HG03039 (cell line): Measurements from ENCODE around the gene RTN4.
"Not testable (repeated sequence)": the region's sequence is repeated elsewhere in the genome, so short reads cannot be mapped to it uniquely, and the experiment has no call there.

Experiments used
- ATAC-seq: cut with Tn5 transposase; IDR thresholded peaks from one replicate; pipeline ENCODE4 v1.9.1; 2021; ENCODE audit warnings: mild to moderate bottlenecking, moderate library complexity; ENCODE audit not compliant: unreplicated experiment

Gene RTN4, protein sequence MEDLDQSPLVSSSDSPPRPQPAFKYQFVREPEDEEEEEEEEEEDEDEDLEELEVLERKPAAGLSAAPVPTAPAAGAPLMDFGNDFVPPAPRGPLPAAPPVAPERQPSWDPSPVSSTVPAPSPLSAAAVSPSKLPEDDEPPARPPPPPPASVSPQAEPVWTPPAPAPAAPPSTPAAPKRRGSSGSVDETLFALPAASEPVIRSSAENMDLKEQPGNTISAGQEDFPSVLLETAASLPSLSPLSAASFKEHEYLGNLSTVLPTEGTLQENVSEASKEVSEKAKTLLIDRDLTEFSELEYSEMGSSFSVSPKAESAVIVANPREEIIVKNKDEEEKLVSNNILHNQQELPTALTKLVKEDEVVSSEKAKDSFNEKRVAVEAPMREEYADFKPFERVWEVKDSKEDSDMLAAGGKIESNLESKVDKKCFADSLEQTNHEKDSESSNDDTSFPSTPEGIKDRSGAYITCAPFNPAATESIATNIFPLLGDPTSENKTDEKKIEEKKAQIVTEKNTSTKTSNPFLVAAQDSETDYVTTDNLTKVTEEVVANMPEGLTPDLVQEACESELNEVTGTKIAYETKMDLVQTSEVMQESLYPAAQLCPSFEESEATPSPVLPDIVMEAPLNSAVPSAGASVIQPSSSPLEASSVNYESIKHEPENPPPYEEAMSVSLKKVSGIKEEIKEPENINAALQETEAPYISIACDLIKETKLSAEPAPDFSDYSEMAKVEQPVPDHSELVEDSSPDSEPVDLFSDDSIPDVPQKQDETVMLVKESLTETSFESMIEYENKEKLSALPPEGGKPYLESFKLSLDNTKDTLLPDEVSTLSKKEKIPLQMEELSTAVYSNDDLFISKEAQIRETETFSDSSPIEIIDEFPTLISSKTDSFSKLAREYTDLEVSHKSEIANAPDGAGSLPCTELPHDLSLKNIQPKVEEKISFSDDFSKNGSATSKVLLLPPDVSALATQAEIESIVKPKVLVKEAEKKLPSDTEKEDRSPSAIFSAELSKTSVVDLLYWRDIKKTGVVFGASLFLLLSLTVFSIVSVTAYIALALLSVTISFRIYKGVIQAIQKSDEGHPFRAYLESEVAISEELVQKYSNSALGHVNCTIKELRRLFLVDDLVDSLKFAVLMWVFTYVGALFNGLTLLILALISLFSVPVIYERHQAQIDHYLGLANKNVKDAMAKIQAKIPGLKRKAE

GRCh38 chr2:55050100-55050994 lies at the start of gene RTN4:
Gene RTN4 (minus strand): TSS chr2:55050451. CDS start chr2:55050300, 151 bp downstream.
- peak; percentile 87 for ATAC-seq

- no peak for ATAC-seq
These were observed 49.2 kb upstream of the RTN4 start for GRCh38 chr2:55099493-55099877.

- ATAC-seq = no peak
These were observed 47.5 kb upstream of the RTN4 start for GRCh38 chr2:55097461-55098410.

GRCh38 chr2:55097082-55097460 lies 46.8 kb upstream of the RTN4 start:
- ATAC-seq = no peak

DNA sequence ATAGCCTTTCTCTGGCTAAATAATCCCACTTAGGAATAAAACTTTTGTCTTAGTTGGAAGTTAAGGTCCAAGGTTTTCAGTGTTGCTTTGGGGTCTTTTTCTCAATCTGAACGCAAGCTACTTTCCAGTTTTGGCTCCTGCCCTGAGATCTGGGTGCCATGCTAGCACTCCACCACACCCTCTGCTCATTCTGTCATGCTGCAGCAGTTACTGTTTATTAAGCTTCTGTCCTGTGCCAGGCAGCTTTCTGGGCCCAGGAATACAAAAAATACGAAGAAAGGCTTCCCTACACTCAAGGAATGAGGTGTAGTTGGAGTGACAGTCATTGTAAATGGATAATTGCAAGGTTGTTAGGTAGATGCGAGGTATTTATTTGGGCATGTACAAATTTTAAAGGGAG lies 46.3 kb upstream of the RTN4 start:
- ATAC-seq = no peak

GRCh38 chr2:55093381-55093780 lies 43.1 kb upstream of the RTN4 start:
- no peak for ATAC-seq

DNA sequence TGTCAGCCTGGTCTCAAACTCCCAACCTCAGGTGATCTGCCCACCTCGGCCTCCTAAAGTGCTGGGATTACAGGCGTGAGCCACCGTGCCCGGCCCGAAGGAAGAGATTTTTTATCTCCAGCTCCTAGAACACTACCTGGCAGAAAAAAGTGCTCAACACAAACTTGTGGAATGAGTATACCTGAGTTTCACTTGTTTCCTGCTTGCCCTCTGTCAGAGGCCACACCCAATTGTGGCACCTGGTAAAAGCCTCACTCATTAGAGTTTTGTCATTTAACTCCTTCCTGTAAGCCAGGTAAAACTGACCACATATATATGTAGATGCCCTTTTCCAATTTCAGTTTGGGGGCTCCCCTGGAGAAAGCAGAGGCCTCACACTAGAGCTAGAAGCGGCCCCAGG lies 42.2 kb upstream of the RTN4 start:
- ATAC-seq = no peak

- not testable (repeated sequence) for ATAC-seq
These were observed 41.4 kb upstream of the RTN4 start for GRCh38 chr2:55091681-55092080.

GRCh38 chr2:55090702-55091101 lies 40.5 kb upstream of the RTN4 start:
- ATAC-seq = no peak

DNA sequence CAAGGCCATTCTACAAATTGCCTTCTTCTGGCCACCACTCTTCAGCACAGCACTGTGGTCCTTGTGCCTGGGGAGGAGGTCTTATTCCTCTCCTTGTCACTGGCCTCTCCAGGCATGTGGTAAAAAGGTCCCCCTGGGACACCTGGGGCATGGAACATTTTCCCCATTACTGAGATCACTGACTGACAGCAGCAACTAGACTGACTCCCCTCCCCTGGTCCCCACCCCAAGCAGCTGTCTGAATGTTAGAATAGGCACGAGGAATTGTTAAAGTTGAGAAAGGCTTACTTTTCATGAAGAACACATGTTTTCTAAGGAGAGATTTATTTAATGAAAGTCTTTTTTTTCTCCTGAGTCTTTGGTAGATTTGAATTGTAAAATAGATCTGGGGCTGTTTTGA lies 39.5 kb upstream of the RTN4 start:
- ATAC-seq = no peak

DNA sequence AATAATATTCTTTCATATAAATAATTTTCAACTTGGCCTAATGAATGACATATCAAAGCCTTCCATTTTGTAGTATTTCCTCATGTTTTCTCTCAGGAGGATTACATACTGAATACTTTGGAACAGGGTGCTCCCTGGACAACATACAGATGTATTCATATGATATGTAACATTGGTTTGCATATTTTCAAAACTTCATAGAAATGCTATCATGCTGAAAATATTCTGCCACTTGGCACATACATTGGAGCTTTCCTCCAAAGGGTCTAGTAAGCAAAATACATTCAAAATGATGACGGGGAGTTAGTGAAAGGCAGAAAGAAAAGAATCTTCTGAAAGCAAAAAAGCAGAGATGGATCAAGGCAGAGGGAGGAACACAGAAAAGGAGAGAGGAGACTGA lies 38.1 kb upstream of the RTN4 start:
- no peak for ATAC-seq

GRCh38 chr2:55087936-55088335 lies 37.7 kb upstream of the RTN4 start:
- ATAC-seq = no peak

DNA sequence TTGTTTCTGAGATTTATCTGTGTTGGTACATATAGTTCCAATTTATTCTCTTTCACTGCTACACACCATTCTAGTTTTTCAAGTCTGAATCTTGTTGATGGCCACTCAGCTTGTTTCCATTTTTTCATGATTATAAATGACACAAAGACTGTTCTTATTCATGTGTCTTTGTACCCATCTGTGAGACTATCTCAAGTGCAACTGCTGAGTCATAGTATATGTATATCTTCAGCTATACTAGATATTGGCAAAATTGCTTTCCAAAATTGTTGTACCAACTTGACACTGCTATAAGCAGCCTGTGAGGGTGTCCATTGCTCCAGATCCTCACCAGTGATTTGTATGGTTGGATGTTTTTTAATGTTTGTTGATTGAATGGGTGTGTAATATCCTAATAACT lies 37.2 kb upstream of the RTN4 start:
- no peak for ATAC-seq

GRCh38 chr2:55085113-55086040 lies 35.1 kb upstream of the RTN4 start:
- no peak for ATAC-seq

DNA sequence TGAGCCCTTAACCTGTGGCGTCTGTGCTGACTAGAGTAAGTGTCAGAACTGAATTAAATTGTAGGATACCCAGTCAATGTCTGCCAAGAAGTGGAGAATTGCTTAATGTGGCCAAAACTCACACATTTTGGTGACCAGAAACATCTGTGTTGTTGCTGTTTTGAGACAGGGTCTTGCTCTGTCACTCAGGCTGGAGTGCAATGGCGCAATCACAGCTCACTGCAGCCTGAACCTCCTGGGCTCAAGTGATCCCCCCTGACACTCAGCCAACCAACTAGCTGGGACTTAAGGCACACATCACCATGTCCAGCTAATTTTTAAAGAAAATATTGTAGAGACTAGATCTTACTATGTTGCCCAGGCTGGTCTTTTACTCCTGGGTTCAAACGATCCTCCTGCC lies 34.4 kb upstream of the RTN4 start:
- ATAC-seq = no peak

DNA sequence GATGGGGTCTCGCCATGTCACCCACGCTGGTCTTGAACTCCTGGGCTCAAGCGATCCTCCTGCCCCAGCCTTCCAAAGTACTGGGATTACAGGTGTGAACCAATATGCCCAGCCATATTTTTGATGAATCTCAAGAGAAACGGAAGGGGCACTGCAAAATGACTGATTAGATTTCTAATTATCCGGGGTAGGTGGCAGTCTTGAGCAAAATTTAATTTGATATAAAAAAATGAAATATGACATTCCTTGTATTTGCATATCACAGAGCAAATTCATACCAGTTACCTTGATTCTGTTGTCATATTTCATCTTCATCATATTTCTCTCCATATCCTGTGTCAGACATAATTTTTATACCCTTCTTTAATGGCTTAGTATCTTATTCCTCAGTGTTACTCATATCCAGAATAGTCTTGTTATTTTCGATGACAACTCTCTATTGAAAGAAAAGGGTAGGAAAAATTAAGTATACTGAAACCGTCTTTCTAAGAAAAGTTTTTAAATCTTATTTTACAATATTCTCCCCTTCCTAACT lies 30.0 kb upstream of the RTN4 start:
- no peak for ATAC-seq

DNA sequence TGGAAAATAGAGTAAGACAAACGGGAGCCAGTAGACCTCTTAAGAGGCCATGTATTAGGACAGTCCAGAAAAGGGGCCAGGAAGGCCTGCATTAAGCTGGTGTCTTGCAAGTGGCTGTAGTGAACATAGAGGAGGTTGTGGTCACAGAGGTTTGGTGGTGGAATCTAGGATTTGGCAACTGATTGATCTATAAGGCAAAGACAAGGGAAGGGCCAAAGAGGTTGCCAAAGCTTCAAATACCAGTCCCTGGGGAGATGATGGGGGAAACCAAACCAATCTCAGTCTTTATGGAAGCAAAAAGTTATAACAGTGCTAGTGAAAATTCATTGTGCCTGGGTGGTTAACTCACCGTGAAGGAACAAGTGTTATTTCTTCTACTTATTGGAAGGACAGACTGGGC lies 28.7 kb upstream of the RTN4 start:
- ATAC-seq = no peak

- no peak for ATAC-seq
These were observed 26.5 kb upstream of the RTN4 start for GRCh38 chr2:55076721-55077120.
